ENCODE measurements around the gene BEND3.

Gene BEND3

DNA sequence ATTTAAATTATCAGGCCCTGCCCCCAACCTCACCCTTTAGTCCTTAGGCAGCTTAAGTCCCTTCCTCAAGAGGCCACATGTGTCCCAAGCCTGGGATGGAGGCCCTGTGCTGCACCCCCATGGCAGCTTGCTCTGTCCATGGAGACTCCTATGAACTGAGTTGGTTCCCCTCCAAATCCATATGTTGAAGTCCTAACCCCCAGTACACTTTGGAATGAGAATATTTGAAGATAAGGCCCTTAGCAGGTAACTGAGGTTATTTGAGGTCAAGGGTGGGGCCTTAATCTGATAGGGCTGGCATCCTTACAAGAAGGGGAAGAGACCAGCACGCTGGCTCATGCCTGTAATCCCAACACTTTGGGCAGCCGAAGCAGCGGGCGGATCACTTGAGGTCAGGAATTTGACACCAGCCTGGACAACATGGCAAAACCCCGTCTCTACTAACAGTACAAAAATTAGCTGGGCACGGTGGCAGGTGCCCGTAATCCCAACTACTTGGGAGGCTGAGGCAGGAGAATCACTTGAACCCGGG, 6.7 kb upstream of the BEND3 start:
- no peak for TF ChIP-seq POLR2AphosphoS5 (IDR thresholded peaks at IDR 0.05; ENCODE audit: low read depth, low read length)
- TF ChIP-seq, protein P1, sequence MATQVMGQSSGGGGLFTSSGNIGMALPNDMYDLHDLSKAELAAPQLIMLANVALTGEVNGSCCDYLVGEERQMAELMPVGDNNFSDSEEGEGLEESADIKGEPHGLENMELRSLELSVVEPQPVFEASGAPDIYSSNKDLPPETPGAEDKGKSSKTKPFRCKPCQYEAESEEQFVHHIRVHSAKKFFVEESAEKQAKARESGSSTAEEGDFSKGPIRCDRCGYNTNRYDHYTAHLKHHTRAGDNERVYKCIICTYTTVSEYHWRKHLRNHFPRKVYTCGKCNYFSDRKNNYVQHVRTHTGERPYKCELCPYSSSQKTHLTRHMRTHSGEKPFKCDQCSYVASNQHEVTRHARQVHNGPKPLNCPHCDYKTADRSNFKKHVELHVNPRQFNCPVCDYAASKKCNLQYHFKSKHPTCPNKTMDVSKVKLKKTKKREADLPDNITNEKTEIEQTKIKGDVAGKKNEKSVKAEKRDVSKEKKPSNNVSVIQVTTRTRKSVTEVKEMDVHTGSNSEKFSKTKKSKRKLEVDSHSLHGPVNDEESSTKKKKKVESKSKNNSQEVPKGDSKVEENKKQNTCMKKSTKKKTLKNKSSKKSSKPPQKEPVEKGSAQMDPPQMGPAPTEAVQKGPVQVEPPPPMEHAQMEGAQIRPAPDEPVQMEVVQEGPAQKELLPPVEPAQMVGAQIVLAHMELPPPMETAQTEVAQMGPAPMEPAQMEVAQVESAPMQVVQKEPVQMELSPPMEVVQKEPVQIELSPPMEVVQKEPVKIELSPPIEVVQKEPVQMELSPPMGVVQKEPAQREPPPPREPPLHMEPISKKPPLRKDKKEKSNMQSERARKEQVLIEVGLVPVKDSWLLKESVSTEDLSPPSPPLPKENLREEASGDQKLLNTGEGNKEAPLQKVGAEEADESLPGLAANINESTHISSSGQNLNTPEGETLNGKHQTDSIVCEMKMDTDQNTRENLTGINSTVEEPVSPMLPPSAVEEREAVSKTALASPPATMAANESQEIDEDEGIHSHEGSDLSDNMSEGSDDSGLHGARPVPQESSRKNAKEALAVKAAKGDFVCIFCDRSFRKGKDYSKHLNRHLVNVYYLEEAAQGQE (IDR thresholded peaks at IDR 0.05; ENCODE audit: insufficient read depth in 1 of 2, low read depth in 2 of 2, low read length in 2 of 2) = no peak
- TF ChIP-seq TAF1 (IDR thresholded peaks at IDR 0.05; ENCODE audit: borderline replicate concordance, insufficient read depth, low read length) = no peak
- TF ChIP-seq FOXP2 (optimal IDR thresholded peaks at IDR 0.05; ENCODE audit: borderline replicate concordance, extremely low read depth, extremely low read length, insufficient read depth) = no peak
- TF ChIP-seq SIN3A (IDR thresholded peaks at IDR 0.05; ENCODE audit: borderline replicate concordance, insufficient read depth, low read length) = no peak

DNA sequence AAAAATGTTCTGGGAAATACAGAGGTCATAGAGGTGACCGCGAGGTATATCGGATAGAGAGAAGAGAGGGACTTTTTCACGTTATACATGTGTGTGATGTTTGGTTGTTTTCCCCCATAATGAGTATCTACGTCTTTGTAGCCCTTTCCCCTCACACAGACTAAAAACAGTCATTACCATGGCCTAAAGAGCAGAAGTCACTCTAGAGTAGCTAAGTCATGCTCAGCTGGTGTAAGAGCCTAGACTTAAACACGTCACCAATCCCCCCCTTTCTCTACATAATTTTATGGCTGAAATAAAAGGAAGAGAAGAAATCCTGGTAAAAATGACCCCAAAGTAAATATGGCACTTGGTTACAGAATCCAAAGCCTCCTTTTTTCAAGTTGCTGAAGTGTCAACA, 6.0 kb upstream of the BEND3 start:
- TF ChIP-seq POLR2AphosphoS5 (IDR thresholded peaks at IDR 0.05; ENCODE audit: low read depth, low read length) (no peak), TAF1 (IDR thresholded peaks at IDR 0.05; ENCODE audit: borderline replicate concordance, insufficient read depth, low read length) (no peak), FOXP2 (optimal IDR thresholded peaks at IDR 0.05; ENCODE audit: borderline replicate concordance, extremely low read depth, extremely low read length, insufficient read depth) (no peak), SIN3A (IDR thresholded peaks at IDR 0.05; ENCODE audit: borderline replicate concordance, insufficient read depth, low read length) (no peak)
- TF ChIP-seq, protein P1 (IDR thresholded peaks at IDR 0.05; ENCODE audit: insufficient read depth in 1 of 2, low read depth in 2 of 2, low read length in 2 of 2) = no peak

DNA sequence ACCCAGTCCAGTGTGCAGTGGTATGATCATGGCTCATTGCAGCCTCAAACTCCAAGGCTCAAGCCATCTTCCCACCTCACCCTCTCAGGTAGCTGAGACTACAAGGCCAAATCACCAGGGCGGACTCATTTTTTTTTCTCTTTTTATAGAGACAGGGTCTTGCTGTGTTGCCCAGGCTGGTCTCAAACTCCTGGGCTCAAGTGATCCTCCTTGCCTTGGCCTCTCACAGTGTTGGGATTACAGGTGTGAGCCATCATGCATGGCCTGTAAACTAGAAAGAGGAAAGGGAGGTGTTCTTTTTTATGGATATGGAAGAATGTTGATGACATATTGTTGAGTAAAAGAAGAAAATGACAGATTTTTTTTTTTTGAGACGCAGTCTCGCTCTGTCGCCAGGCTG, 5.1 kb upstream of the BEND3 start:
- TF ChIP-seq SIN3A (IDR thresholded peaks at IDR 0.05; ENCODE audit: borderline replicate concordance, insufficient read depth, low read length) = no peak
- TF ChIP-seq, protein P1 (IDR thresholded peaks at IDR 0.05; ENCODE audit: insufficient read depth in 1 of 2, low read depth in 2 of 2, low read length in 2 of 2) = no peak
- no peak for TF ChIP-seq FOXP2 (optimal IDR thresholded peaks at IDR 0.05; ENCODE audit: borderline replicate concordance, extremely low read depth, extremely low read length, insufficient read depth)
- no peak for TF ChIP-seq POLR2AphosphoS5 (IDR thresholded peaks at IDR 0.05; ENCODE audit: low read depth, low read length)
- TF ChIP-seq TAF1 (IDR thresholded peaks at IDR 0.05; ENCODE audit: borderline replicate concordance, insufficient read depth, low read length) = no peak

DNA sequence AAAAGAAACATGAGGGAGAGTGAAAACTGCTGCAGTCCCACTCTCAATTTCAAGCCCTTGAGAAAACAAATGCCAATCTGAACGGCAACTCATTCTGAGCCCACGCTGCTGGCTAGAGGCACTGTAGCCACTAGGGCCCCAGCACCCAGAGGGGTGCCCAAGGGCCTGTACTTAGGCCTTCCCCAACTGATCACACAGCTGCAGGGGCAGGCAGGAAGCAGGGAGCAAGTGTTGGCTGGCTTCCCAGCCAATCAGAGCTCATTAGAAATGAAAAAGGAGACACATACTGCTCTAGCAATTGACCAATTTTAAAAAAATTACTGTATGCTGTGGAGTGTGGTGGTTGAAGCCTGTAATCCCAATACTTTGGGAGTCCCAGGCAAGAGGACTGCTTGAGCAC, 3.7 kb upstream of the BEND3 start:
- TF ChIP-seq TAF1 (IDR thresholded peaks at IDR 0.05; ENCODE audit: borderline replicate concordance, insufficient read depth, low read length) (no peak), FOXP2 (optimal IDR thresholded peaks at IDR 0.05; ENCODE audit: borderline replicate concordance, extremely low read depth, extremely low read length, insufficient read depth) (no peak), SIN3A (IDR thresholded peaks at IDR 0.05; ENCODE audit: borderline replicate concordance, insufficient read depth, low read length) (no peak), POLR2AphosphoS5 (IDR thresholded peaks at IDR 0.05; ENCODE audit: low read depth, low read length) (no peak)
- TF ChIP-seq, protein P1 (IDR thresholded peaks at IDR 0.05; ENCODE audit: insufficient read depth in 1 of 2, low read depth in 2 of 2, low read length in 2 of 2) = no peak

DNA sequence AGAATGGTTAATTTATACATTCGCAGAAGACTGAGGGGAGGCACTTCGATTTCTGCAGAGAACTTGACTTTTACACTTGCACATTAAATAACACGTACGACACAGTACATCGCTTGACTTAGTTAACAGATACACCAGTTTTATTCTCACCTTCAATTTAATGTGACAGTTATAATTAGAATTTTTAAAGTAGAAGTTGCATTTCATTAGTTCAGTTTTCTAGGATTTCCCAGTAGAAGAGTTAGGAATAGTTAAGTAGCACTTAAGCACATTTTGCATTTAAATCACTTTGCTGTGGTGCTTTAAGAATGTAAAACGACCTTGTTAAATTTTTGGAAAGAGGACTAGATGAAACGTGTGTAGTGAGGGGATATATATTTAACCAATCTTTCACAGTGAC, 1.6 kb upstream of the BEND3 start:
- TF ChIP-seq SIN3A (IDR thresholded peaks at IDR 0.05; ENCODE audit: borderline replicate concordance, insufficient read depth, low read length) (no peak), TAF1 (IDR thresholded peaks at IDR 0.05; ENCODE audit: borderline replicate concordance, insufficient read depth, low read length) (no peak), POLR2AphosphoS5 (IDR thresholded peaks at IDR 0.05; ENCODE audit: low read depth, low read length) (no peak), FOXP2 (optimal IDR thresholded peaks at IDR 0.05; ENCODE audit: borderline replicate concordance, extremely low read depth, extremely low read length, insufficient read depth) (no peak)
- TF ChIP-seq, protein P1 (IDR thresholded peaks at IDR 0.05; ENCODE audit: insufficient read depth in 1 of 2, low read depth in 2 of 2, low read length in 2 of 2) = no peak

All from PFSK-1 (cell line).